Activated CD4-positive, alpha-beta T cell treated with anti-CD3 and anti-CD28 coated beads, Interleukin-2, amount 50 U/mL, for 4 hours (primary cell): ENCODE data around the gene ZNF597.
A peak's percentile ranks its signal among the peaks of the same experiment; 100 is the strongest.
"Not testable (repeated sequence)": the region's sequence is repeated elsewhere in the genome, so short reads cannot be mapped to it uniquely, and the experiment has no call there.

Experiments used
- DNase-seq, 2 experiments: peaks; one replicate each; pipeline ENCODE4 v3.0.0-alpha.2; 2020

The ZNF597 gene

GRCh38 chr16:3475604-3476375, 32.5 kb upstream of the ZNF597 start:
- no peak for DNase-seq

GRCh38 chr16:3474870-3475269, 31.6 kb upstream of the ZNF597 start:
- DNase-seq, result not testable (repeated sequence)

GRCh38 chr16:3474136-3474779, 31.0 kb upstream of the ZNF597 start:
- DNase-seq, result no peak

- not testable (repeated sequence) for DNase-seq
These were observed 30.3 kb upstream of the ZNF597 start for GRCh38 chr16:3473596-3473943.

GRCh38 chr16:3472878-3473595, 29.7 kb upstream of the ZNF597 start:
- DNase-seq, result no peak

- DNase-seq, result no peak
These were observed 28.3 kb upstream of the ZNF597 start for GRCh38 chr16:3471518-3472176.

- DNase-seq, result no peak
These were observed 27.4 kb upstream of the ZNF597 start for GRCh38 chr16:3470723-3471122.

- no peak for DNase-seq
These were observed 26.4 kb upstream of the ZNF597 start for GRCh38 chr16:3469736-3470135.

GRCh38 chr16:3468501-3468900, 25.2 kb upstream of the ZNF597 start:
- DNase-seq, result no peak

- DNase-seq, result no peak
These were observed 24.6 kb upstream of the ZNF597 start for GRCh38 chr16:3467921-3468320.

GRCh38 chr16:3467182-3467581, 23.9 kb upstream of the ZNF597 start:
- no peak for DNase-seq

GRCh38 chr16:3465911-3466584, 22.7 kb upstream of the ZNF597 start:
- DNase-seq, result no peak

GRCh38 chr16:3465301-3465700, 22.0 kb upstream of the ZNF597 start:
- no peak for DNase-seq

GRCh38 chr16:3461151-3461550, 17.8 kb upstream of the ZNF597 start:
- peak; percentile 20 for DNase-seq

GRCh38 chr16:3460585-3460984, 17.3 kb upstream of the ZNF597 start:
- no peak for DNase-seq

GRCh38 chr16:3460121-3460520, 16.8 kb upstream of the ZNF597 start:
- no peak for DNase-seq

GRCh38 chr16:3459401-3460090, 16.2 kb upstream of the ZNF597 start:
- DNase-seq, result no peak

- no peak for DNase-seq
These were observed 15.6 kb upstream of the ZNF597 start for GRCh38 chr16:3458852-3459361.

- no peak for DNase-seq
These were observed 15.1 kb upstream of the ZNF597 start for GRCh38 chr16:3458278-3458851.

- peak; percentile 83 to 87 for DNase-seq
These were observed 14.3 kb upstream of the ZNF597 start for GRCh38 chr16:3457434-3458252.
